K562 (cell line): Measurements from ENCODE around the gene PSEN1. TPM values are rescaled to one million over a fixed set of nuclear protein-coding genes. Genes with fewer than 3 reads are reported as not detected.

Source experiments
- ATAC-seq: fragments of 200-7000 bp; cut with Tn5 transposase; 3 replicates; pipeline ENCODE4 v1.9.1; 2020; ENCODE audit warnings: moderate library complexity
- BruUV-seq: library from RNA; stranded (reverse); fragments of 400-500 nt; replicated peaks from 2 replicates; lab custom pipeline; 2021; lab: Mats Ljungman, UMichigan
- CTCF ChIA-PET: fragments of 300-600 bp; formaldehyde crosslinking; extraction: SDS; loops from one replicate; lab custom pipeline; 2021; ENCODE audit warnings: low intra/inter-chr PET ratio; lab: Yijun Ruan, JAX
- POLR2A ChIA-PET: fragments of 300-600, 350-650 bp; sonication (Branson Sonifier 250); formaldehyde crosslinking; extraction: SDS; loops from one replicate; lab custom pipeline; 2021; ENCODE audit warnings: antibody characterized with exemption, inconsistent platforms; lab: Yijun Ruan, JAX
- DNase-seq, 4 experiments: peaks; one replicate each; pipeline versions ENCODE4 v3.0.0 to v3.0.0-alpha.2; 2011 to 2018; ENCODE audit warnings: low spot score in 3 of 4, mixed read lengths in 3 of 4; ENCODE audit errors: extremely low read depth in 1 of 4
- FAIRE-seq: peaks from 2 replicates; lab custom pipeline; 2011; peaks lifted over from hg19 to GRCh38; lab: Jason Lieb, UNC
- H2AFZ ChIP-seq: 2 replicates; pipeline ENCODE4 v1.6.0; 2011; ENCODE audit warnings: low read depth, low read length, control low read depth, inconsistent platforms
- H3K27ac ChIP-seq: fragments of 200-600 bp; 3 replicates; pipeline ENCODE4 v1.8.0; 2011; ENCODE audit warnings: low read depth, mild to moderate bottlenecking, control low read depth, inconsistent platforms, low read length, moderate library complexity, mixed read lengths; ENCODE audit errors: extremely low read depth
- H3K27me3 ChIP-seq, 2 experiments: fragments of 300-600 bp in 1 of 2; 2 replicates in 1 of 2; 3 replicates in 1 of 2; pipeline versions ENCODE4 v1.6.0 to v1.8.0; 2011; ENCODE audit warnings: inconsistent platforms in 2 of 2, low read length in 2 of 2, mild to moderate bottlenecking in 1 of 2, mixed read lengths in 1 of 2, moderate library complexity in 1 of 2; ENCODE audit not compliant: control insufficient read depth in 2 of 2, insufficient read depth in 2 of 2
- H3K36me3 ChIP-seq: fragments of 300-600 bp; 3 replicates; pipeline ENCODE4 v1.8.0; 2011; ENCODE audit warnings: mild to moderate bottlenecking, low read length, inconsistent platforms; ENCODE audit not compliant: control insufficient read depth, insufficient read depth
- H3K4me1 ChIP-seq, 2 experiments: fragments of 200-600 bp in 1 of 2; replicated peaks in 1 of 2; 2 replicates in 1 of 2; 3 replicates in 1 of 2; pipeline versions ENCODE4 v1.5.1 to v1.8.0; 2011; ENCODE audit warnings: inconsistent platforms in 2 of 2, low read length in 2 of 2, mild to moderate bottlenecking in 1 of 2, mixed read lengths in 1 of 2, moderate library complexity in 1 of 2; ENCODE audit not compliant: control insufficient read depth in 2 of 2, insufficient read depth in 2 of 2
- H3K4me2 ChIP-seq: 2 replicates; pipeline ENCODE4 v1.6.1; 2011; ENCODE audit warnings: low read length, control low read depth, inconsistent platforms, mixed read lengths; ENCODE audit not compliant: insufficient read depth
- H3K4me3 ChIP-seq: fragments of 200-600 bp; sonication (generic), shearing (Covaris generic); 2 replicates; pipeline ENCODE4 v1.5.1; 2016; ENCODE audit warnings: control low read depth, inconsistent platforms
- H3K79me2 ChIP-seq: fragments of 200-600 bp; 3 replicates; pipeline ENCODE4 v1.8.0; 2011; ENCODE audit warnings: low read length, inconsistent platforms; ENCODE audit not compliant: control insufficient read depth, insufficient read depth
- H3K9ac ChIP-seq, 2 experiments: 2 replicates each; pipeline versions ENCODE4 v1.6.0 to v1.6.1; 2011; ENCODE audit warnings: low read depth in 2 of 2, low read length in 2 of 2, control low read depth in 1 of 2, inconsistent platforms in 1 of 2, mild to moderate bottlenecking in 1 of 2, mixed read lengths in 1 of 2; ENCODE audit not compliant: insufficient read depth in 1 of 2
- H3K9me1 ChIP-seq: one replicate; pipeline ENCODE4 v1.6.0; 2011; ENCODE audit warnings: inconsistent platforms, mild to moderate bottlenecking, low read length, moderate library complexity; ENCODE audit not compliant: control insufficient read depth, insufficient read depth
- H3K9me3 ChIP-seq: replicated peaks from 2 replicates; pipeline ENCODE4 v1.5.1; 2011; ENCODE audit warnings: low read depth, low read length, inconsistent platforms; ENCODE audit not compliant: control insufficient read depth, insufficient read depth
- H4K20me1 ChIP-seq: replicated peaks from 2 replicates; pipeline ENCODE4 v1.6.1; 2011; ENCODE audit warnings: low read length, inconsistent platforms, mixed read lengths; ENCODE audit not compliant: control insufficient read depth, insufficient read depth
- BMI1 ChIP-seq: fragments of 150-350 bp; IDR thresholded peaks from 2 replicates; pipeline ENCODE4 v1.6.1; 2014; ENCODE audit warnings: low read length
- CBX1 ChIP-seq: sonication (generic); IDR thresholded peaks from 2 replicates; pipeline ENCODE4 v1.6.1; 2016; ENCODE audit warnings: antibody characterized with exemption, low read depth, mild to moderate bottlenecking
- CXXC5 ChIP-seq: fragments of 250-450 bp; sonication (Bioruptor Pico); IDR thresholded peaks from 2 replicates; pipeline ENCODE4 v1.8.0; 2022; ENCODE audit warnings: inconsistent platforms, mild to moderate bottlenecking, moderate library complexity
- KAT2B ChIP-seq: IDR thresholded peaks from one replicate; pipeline ENCODE4 v1.6.1; 2012; ENCODE audit warnings: low read depth, mild to moderate bottlenecking, control low read depth, inconsistent platforms, low read length, moderate library complexity
- MAFF ChIP-seq: IDR thresholded peaks from 2 replicates; pipeline ENCODE4 v1.6.1; 2012; ENCODE audit warnings: low read length, improper control_type of control experiment
- MAX ChIP-seq: sonication (generic); formaldehyde crosslinking; IDR thresholded peaks from 2 replicates; pipeline ENCODE4 v1.9.0; 2022; ENCODE audit warnings: mild to moderate bottlenecking, missing genetic modification reagents
- MTA2 ChIP-seq: fragments of 450-650 bp; IDR thresholded peaks from 2 replicates; pipeline ENCODE4 v1.6.1; 2016; ENCODE audit warnings: low read depth
- MYBL2 ChIP-seq, 2 experiments: fragments of 450-650 bp in 1 of 2; sonication (generic) in 1 of 2; formaldehyde crosslinking in 1 of 2; IDR thresholded peaks; 2 replicates each; pipeline versions ENCODE4 v1.6.1 to v1.8.1; 2017 to 2022; ENCODE audit warnings: borderline replicate concordance in 1 of 2, inconsistent platforms in 1 of 2, low read depth in 1 of 2, mild to moderate bottlenecking in 1 of 2, missing genetic modification reagents in 1 of 2, moderate library complexity in 1 of 2
- THRAP3 ChIP-seq: fragments of 450-650 bp; IDR thresholded peaks from 2 replicates; pipeline ENCODE4 v1.6.1; 2016; ENCODE audit warnings: mild to moderate bottlenecking, inconsistent platforms, borderline replicate concordance
- VEZF1 ChIP-seq: fragments of 200-800 bp; sonication (Bioruptor generic); IDR thresholded peaks from 2 replicates; pipeline ENCODE4 v1.6.1; 2017; ENCODE audit warnings: missing genetic modification characterization, missing compliant biosample characterization
- ZNF134 ChIP-seq: fragments of 250-450 bp; sonication (Bioruptor Pico); conservative IDR thresholded peaks from 2 replicates; pipeline ENCODE4 v1.4.0; 2020
- ZNF282 ChIP-seq: sonication (generic); formaldehyde crosslinking; IDR thresholded peaks from 2 replicates; pipeline ENCODE4 v1.8.1; 2023; ENCODE audit warnings: missing genetic modification reagents
- ZNF384 ChIP-seq: IDR thresholded peaks from 2 replicates; pipeline ENCODE4 v1.6.1; 2012; ENCODE audit warnings: low read depth, low read length, improper control_type of control experiment
- ZNF785 ChIP-seq: fragments of 250-450 bp; sonication (Bioruptor Pico); IDR thresholded peaks from 2 replicates; pipeline ENCODE4 v1.4.0; 2020; ENCODE audit warnings: mild to moderate bottlenecking
- WGBS: fragments of 100-300 bp; shearing (Covaris generic); methylation state at CpG from one replicate; pipeline ENCODE4 v1.1.6; 2016; ENCODE audit warnings: low coverage, mixed read lengths; ENCODE audit not compliant: insufficient coverage; ENCODE audit errors: missing lambda C conversion rate; 5-methylcytosine and 5-hydroxymethylcytosine counted together
- in situ Hi-C: fragments of 300-500 bp; cut with MboI; formaldehyde crosslinking; loops from 4 replicates; pipeline ENCODE4 v1.15.0; 2018; ENCODE audit warnings: inconsistent platforms, mixed read lengths
- intact Hi-C: fragments of 100-400 bp; cut with micrococcal nuclease; formaldehyde crosslinking; loops from 2 replicates; pipeline ENCODE4 v1.14.2; 2022
- polyA plus RNA-seq, 8 experiments: library from polyadenylated mRNA; depleted of rRNA in 4 of 8; stranded (reverse) in 5 of 8; unstranded in 3 of 8; fragments of >200 nt; fragmentation: Nextera tagmentation in 2 of 8; fragmentation: Illumina TruSeq in 1 of 8; extraction: Ambion mirVana in 2 of 8; extraction: Trizol in 1 of 8; gene quantifications; 2 replicates each; pipeline versions ENCODE4 v1.2.1 to v1.2.3, GENCODE V29; 2011 to 2014; ENCODE audit warnings: inconsistent platforms in 1 of 8, missing spikeins in 1 of 8
- total RNA-seq, 7 experiments: library from RNA; depleted of rRNA in 6 of 7; stranded (reverse); fragments of >200 nt in 6 of 7; fragmentation: Illumina TruSeq in 2 of 7; extraction: Trizol in 2 of 7; gene quantifications; 2 replicates each; pipeline versions ENCODE4 v1.2.1 to v1.2.3, GENCODE V29; 2011 to 2021; ENCODE audit warnings: low replicate concordance in 1 of 7
- TF ChIP-seq, protein P1 (sequence below): sonication (generic); IDR thresholded peaks from 2 replicates; pipeline ENCODE4 v1.6.1; 2016

PSEN1 gene
- total and polyA plus RNA-seq, 9 of the 15 experiments (the other 6 are each of a cell fraction or from before 2014, with no cell fraction given) = 6.5 to 25.2 (median 14.3) TPM

- in situ Hi-C loops = loop anchor here (10.0 kb wide), 1 partner anchor 725 kb away; no protein-coding TSS in a partner anchor
- no peaks in the 10 kb centered on the region for H3K79me2 ChIP-seq
- intact Hi-C loops = loop anchor here (5.0 kb wide), 1 partner anchor 233 kb away; no protein-coding TSS in a partner anchor
- H3K9ac ChIP-seq = 0 out of 4 replicates have a peak overlapping the region, but pooled peaks of 1 of the 2 experiments have one; percentile 17
- 2% methylated on average over 19 of the region's 48 CpGs for WGBS
- DNase-seq (no peak), FAIRE-seq (no peak), ATAC-seq (no peak; the same call in 1 of the 3 replicates)
- H3K4me1 ChIP-seq = peaks cover 0 to 22% of the 10 kb centered on the region in 2 experiments; a peak in 2 of 5 replicates
- no peaks in the 10 kb centered on the region for H3K36me3 ChIP-seq
- H3K27me3 ChIP-seq = peaks cover 25 to 72% of the 10 kb centered on the region in 2 experiments; a peak in 4 of 5 replicates
- no peaks in the 10 kb centered on the region for H3K9me1 ChIP-seq
- H3K4me3 ChIP-seq = no peak overlapping the region
- TF ChIP-seq ZNF282 (CRISPR knock-in tag) (no peak), CXXC5 (CRISPR knock-in tag) (no peak), MAX (CRISPR knock-in tag) (no peak), MTA2 (no peak), ZNF384 (no peak), MYBL2 (IDR thresholded peaks at IDR 0.05; ENCODE audit: low read depth) (no peak), MYBL2 (CRISPR knock-in tag; IDR thresholded peaks at IDR 0.05; ENCODE audit: borderline replicate concordance) (no peak), BMI1 (no peak), THRAP3 (no peak), KAT2B (no peak), VEZF1 (CRISPR knock-in tag) (no peak), ZNF134 (no peak), MAFF (no peak), CBX1 (no peak), ZNF785 (no peak)
- TF ChIP-seq, protein P1, sequence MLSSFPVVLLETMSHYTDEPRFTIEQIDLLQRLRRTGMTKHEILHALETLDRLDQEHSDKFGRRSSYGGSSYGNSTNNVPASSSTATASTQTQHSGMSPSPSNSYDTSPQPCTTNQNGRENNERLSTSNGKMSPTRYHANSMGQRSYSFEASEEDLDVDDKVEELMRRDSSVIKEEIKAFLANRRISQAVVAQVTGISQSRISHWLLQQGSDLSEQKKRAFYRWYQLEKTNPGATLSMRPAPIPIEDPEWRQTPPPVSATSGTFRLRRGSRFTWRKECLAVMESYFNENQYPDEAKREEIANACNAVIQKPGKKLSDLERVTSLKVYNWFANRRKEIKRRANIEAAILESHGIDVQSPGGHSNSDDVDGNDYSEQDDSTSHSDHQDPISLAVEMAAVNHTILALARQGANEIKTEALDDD = no peak
- H3K27ac ChIP-seq = no peak overlapping the region
- H3K9me3 ChIP-seq = no peaks in the 10 kb centered on the region
- H2AFZ ChIP-seq = no peak overlapping the region
- BruUV-seq = no TSS peak
- ChIA-PET CTCF (no interaction called here), POLR2A (interaction anchor here (0.8 to 0.9 kb wide), 2 partner anchors 28 to 604 kb away, joined by 3 read pairs; no protein-coding TSS in a partner anchor)
- no peak overlapping the region for H3K4me2 ChIP-seq
- 0 out of 2 replicates have a peak, but pooled peaks cover 4% of the 10 kb centered on the region for H4K20me1 ChIP-seq
These were observed 103.3 kb downstream of the PSEN1 start for GRCh38 chr14:73239393-73240241.
